ENCODE measurements around the gene CHCHD6. TPM values are rescaled to one million over a fixed set of nuclear protein-coding genes. Genes with fewer than 3 reads are reported as not detected.

CHCHD6 gene
- total RNA-seq, 1 experiment from 2014 or later: 40.9 TPM

GRCh38 chr3:126668450-126669401 is 35.3 kb upstream of the CHCHD6 start (continued):
- TF ChIP-seq AR (CRISPR knock-in tag; IDR thresholded peaks at IDR 0.05): no peak
- no peak for TF ChIP-seq ERG (CRISPR knock-in tag; IDR thresholded peaks at IDR 0.05)

GRCh38 chr3:126671521-126671920 is 32.5 kb upstream of the CHCHD6 start:
- peaks cover 3% of the 10 kb centered on the region; the same call in 1 of the 2 replicates for H3K36me3 Mint-ChIP-seq
- POLR2A ChIA-PET: no interaction called here
- peaks cover 6% of the 10 kb centered on the region for H3K4me1 Mint-ChIP-seq
- H3K9me3 Mint-ChIP-seq: peaks cover 19% of the 10 kb centered on the region
- peaks cover 7% of the 10 kb centered on the region for H3K27me3 Mint-ChIP-seq (ENCODE audit: low read depth)
- CTCF ChIA-PET: interaction anchor here (0.6 to 1.2 kb wide), 3 partner anchors 12 to 311 kb away, joined by 3 to 4 read pairs (median 3); partner anchors contain the start of gene PLXNA1
- no peak overlapping the region for H3K27ac Mint-ChIP-seq
- DNase-seq (ENCODE audit: low spot score) (no peak), ATAC-seq (no peak)
- no peak for TF ChIP-seq E2F1 (CRISPR knock-in tag; IDR thresholded peaks at IDR 0.05)
- TF ChIP-seq ARID4B (CRISPR knock-in tag; IDR thresholded peaks at IDR 0.05; ENCODE audit: borderline replicate concordance): no peak
- TF ChIP-seq MLX (CRISPR knock-in tag; IDR thresholded peaks at IDR 0.05): no peak
- TF ChIP-seq TP53 (CRISPR knock-in tag; IDR thresholded peaks at IDR 0.05): no peak
- no peak for TF ChIP-seq ATF2 (CRISPR knock-in tag; IDR thresholded peaks at IDR 0.05; ENCODE audit: borderline replicate concordance, low read depth)
- no peak for TF ChIP-seq MAX (CRISPR knock-in tag; IDR thresholded peaks at IDR 0.05)
- H3K4me3 Mint-ChIP-seq: no peak overlapping the region

All from WTC11 (cell line).